HepG2 (cell line): ENCODE results near the gene FBP1. TPM values are rescaled to one million over a fixed set of nuclear protein-coding genes. Genes with fewer than 3 reads are reported as not detected.
A peak's percentile ranks its signal among the peaks of the same experiment; 100 is the strongest.

Source experiments
- AHR ChIP-seq: IDR thresholded peaks from 2 replicates; pipeline ENCODE4 v1.6.1; 2018; ENCODE audit warnings: missing genetic modification reagents, missing compliant biosample characterization
- EHMT2 ChIP-seq: fragments of 200-600 bp; sonication (generic); IDR thresholded peaks from 2 replicates; pipeline ENCODE4 v1.7.0; 2017; ENCODE audit warnings: antibody characterized with exemption, low read depth, low read length, borderline replicate concordance
- ERF ChIP-seq: IDR thresholded peaks from 2 replicates; pipeline ENCODE4 v1.6.1; 2018; ENCODE audit warnings: missing biosample characterization, missing genetic modification reagents
- IKZF1 ChIP-seq: fragments of 450-650 bp; IDR thresholded peaks from 2 replicates; pipeline ENCODE4 v1.7.1; 2016
- KMT2B ChIP-seq: IDR thresholded peaks from 2 replicates; pipeline ENCODE4 v1.6.1; 2016; ENCODE audit warnings: missing genetic modification reagents, missing compliant biosample characterization
- RBM39 ChIP-seq: fragments of 200-400 bp; formaldehyde crosslinking; IDR thresholded peaks from one replicate; pipeline ENCODE4 v1.6.1; 2018; ENCODE audit warnings: antibody characterized with exemption, mild to moderate bottlenecking, low read depth, low read length; ENCODE audit not compliant: poor library complexity, severe bottlenecking
- SALL1 ChIP-seq: sonication (generic); formaldehyde crosslinking; IDR thresholded peaks from 2 replicates; pipeline ENCODE4 v1.8.0; 2022; ENCODE audit warnings: mild to moderate bottlenecking, missing genetic modification reagents
- SMAD3 ChIP-seq: sonication (generic); formaldehyde crosslinking; IDR thresholded peaks from 2 replicates; pipeline ENCODE4 v1.4.0; 2020; ENCODE audit warnings: missing genetic modification reagents
- STAG1 ChIP-seq: sonication (generic); formaldehyde crosslinking; IDR thresholded peaks from 2 replicates; pipeline ENCODE4 v1.4.0; 2020; ENCODE audit warnings: missing genetic modification reagents
- TCF7 ChIP-seq: sonication (generic); IDR thresholded peaks from 2 replicates; pipeline ENCODE4 v1.6.1; 2016; ENCODE audit warnings: antibody characterized with exemption, low read depth
- THAP11 ChIP-seq: IDR thresholded peaks from 2 replicates; pipeline ENCODE4 v1.6.1; 2016; ENCODE audit warnings: missing biosample characterization, missing genetic modification reagents
- XRCC5 ChIP-seq: fragments of 200-400 bp; formaldehyde crosslinking; optimal IDR thresholded peaks from 2 replicates; pipeline ENCODE3; 2017; ENCODE audit warnings: mild to moderate bottlenecking, low read length
- ZKSCAN8 ChIP-seq: IDR thresholded peaks from 2 replicates; pipeline ENCODE4 v1.6.1; 2016; ENCODE audit warnings: borderline replicate concordance, missing genetic modification reagents, missing compliant biosample characterization
- ZNF264 ChIP-seq: sonication (generic); formaldehyde crosslinking; IDR thresholded peaks from 2 replicates; pipeline ENCODE4 v1.4.0; 2020; ENCODE audit warnings: missing genetic modification reagents
- ZNF816 ChIP-seq: sonication (generic); formaldehyde crosslinking; IDR thresholded peaks from 2 replicates; pipeline ENCODE4 v1.8.0; 2022; ENCODE audit warnings: missing genetic modification reagents, mild to moderate bottlenecking, borderline replicate concordance
- polyA plus RNA-seq, 8 experiments: library from polyadenylated mRNA; depleted of rRNA in 3 of 8; stranded (reverse) in 7 of 8; unstranded in 1 of 8; fragments of >200 nt; fragmentation: Illumina TruSeq in 4 of 8; extraction: Trizol in 4 of 8; gene quantifications; 2 replicates each; pipeline versions ENCODE4 v1.2.1 to v1.2.3, GENCODE V29; 2011 to 2016; ENCODE audit warnings: low read depth in 4 of 8, missing spikeins in 1 of 8, mixed read lengths in 1 of 8; ENCODE audit not compliant: insufficient read depth in 1 of 8
- total RNA-seq, 5 experiments: library from RNA; depleted of rRNA; stranded (reverse); fragments of >200 nt; fragmentation: Illumina TruSeq; extraction: Trizol; gene quantifications; 2 replicates each; pipeline ENCODE4 v1.2.3, GENCODE V29; 2016; ENCODE audit warnings: low read depth in 1 of 5
- TF ChIP-seq, protein P1 (sequence below): IDR thresholded peaks from 2 replicates; pipeline ENCODE4 v1.4.0; 2020; ENCODE audit warnings: mild to moderate bottlenecking, missing genetic modification reagents
- TF ChIP-seq, protein P2 (sequence below): sonication (generic); formaldehyde crosslinking; IDR thresholded peaks from 2 replicates; pipeline ENCODE4 v1.4.0; 2020; ENCODE audit warnings: missing genetic modification reagents
- TF ChIP-seq, protein P3 (sequence below): sonication (generic); formaldehyde crosslinking; conservative IDR thresholded peaks from 2 replicates; pipeline ENCODE4 v1.8.0; 2022; ENCODE audit warnings: mild to moderate bottlenecking, moderate library complexity, missing genetic modification reagents
- TF ChIP-seq, protein P4 (sequence below): sonication (generic); formaldehyde crosslinking; IDR thresholded peaks from 2 replicates; pipeline ENCODE4 v1.4.0; 2020; ENCODE audit warnings: missing genetic modification reagents, borderline replicate concordance

The FBP1 gene
- total and polyA plus RNA-seq, 2 of the 13 experiments (the other 11 are each of a cell fraction or from before 2014, with no cell fraction given): 0.29 to 0.53 TPM

- TF ChIP-seq ERF (CRISPR knock-in tag) (peak; percentile 24; the same call in 1 of the 2 replicates), THAP11 (CRISPR knock-in tag) (0 out of 2 replicates have a peak, but pooled peaks have one; percentile 23), SMAD3 (no peak), ZNF264 (no peak), TCF7 (no peak), AHR (CRISPR knock-in tag) (no peak), SALL1 (CRISPR knock-in tag) (peak; percentile 68), IKZF1 (no peak), ZNF816 (CRISPR knock-in tag) (no peak), KMT2B (0 out of 2 replicates have a peak, but pooled peaks have one; percentile 37), STAG1 (CRISPR knock-in tag) (peak; percentile 76), RBM39 (no peak), ZKSCAN8 (peak; percentile 21; the same call in 1 of the 2 replicates), EHMT2 (no peak), XRCC5 (peak; percentile 73)
- TF ChIP-seq, protein P1, sequence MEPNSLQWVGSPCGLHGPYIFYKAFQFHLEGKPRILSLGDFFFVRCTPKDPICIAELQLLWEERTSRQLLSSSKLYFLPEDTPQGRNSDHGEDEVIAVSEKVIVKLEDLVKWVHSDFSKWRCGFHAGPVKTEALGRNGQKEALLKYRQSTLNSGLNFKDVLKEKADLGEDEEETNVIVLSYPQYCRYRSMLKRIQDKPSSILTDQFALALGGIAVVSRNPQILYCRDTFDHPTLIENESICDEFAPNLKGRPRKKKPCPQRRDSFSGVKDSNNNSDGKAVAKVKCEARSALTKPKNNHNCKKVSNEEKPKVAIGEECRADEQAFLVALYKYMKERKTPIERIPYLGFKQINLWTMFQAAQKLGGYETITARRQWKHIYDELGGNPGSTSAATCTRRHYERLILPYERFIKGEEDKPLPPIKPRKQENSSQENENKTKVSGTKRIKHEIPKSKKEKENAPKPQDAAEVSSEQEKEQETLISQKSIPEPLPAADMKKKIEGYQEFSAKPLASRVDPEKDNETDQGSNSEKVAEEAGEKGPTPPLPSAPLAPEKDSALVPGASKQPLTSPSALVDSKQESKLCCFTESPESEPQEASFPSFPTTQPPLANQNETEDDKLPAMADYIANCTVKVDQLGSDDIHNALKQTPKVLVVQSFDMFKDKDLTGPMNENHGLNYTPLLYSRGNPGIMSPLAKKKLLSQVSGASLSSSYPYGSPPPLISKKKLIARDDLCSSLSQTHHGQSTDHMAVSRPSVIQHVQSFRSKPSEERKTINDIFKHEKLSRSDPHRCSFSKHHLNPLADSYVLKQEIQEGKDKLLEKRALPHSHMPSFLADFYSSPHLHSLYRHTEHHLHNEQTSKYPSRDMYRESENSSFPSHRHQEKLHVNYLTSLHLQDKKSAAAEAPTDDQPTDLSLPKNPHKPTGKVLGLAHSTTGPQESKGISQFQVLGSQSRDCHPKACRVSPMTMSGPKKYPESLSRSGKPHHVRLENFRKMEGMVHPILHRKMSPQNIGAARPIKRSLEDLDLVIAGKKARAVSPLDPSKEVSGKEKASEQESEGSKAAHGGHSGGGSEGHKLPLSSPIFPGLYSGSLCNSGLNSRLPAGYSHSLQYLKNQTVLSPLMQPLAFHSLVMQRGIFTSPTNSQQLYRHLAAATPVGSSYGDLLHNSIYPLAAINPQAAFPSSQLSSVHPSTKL: peak; percentile 36; the same call in 1 of the 2 replicates
- TF ChIP-seq, protein P2, sequence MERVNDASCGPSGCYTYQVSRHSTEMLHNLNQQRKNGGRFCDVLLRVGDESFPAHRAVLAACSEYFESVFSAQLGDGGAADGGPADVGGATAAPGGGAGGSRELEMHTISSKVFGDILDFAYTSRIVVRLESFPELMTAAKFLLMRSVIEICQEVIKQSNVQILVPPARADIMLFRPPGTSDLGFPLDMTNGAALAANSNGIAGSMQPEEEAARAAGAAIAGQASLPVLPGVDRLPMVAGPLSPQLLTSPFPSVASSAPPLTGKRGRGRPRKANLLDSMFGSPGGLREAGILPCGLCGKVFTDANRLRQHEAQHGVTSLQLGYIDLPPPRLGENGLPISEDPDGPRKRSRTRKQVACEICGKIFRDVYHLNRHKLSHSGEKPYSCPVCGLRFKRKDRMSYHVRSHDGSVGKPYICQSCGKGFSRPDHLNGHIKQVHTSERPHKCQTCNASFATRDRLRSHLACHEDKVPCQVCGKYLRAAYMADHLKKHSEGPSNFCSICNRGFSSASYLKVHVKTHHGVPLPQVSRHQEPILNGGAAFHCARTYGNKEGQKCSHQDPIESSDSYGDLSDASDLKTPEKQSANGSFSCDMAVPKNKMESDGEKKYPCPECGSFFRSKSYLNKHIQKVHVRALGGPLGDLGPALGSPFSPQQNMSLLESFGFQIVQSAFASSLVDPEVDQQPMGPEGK: no peak
- TF ChIP-seq, protein P3, sequence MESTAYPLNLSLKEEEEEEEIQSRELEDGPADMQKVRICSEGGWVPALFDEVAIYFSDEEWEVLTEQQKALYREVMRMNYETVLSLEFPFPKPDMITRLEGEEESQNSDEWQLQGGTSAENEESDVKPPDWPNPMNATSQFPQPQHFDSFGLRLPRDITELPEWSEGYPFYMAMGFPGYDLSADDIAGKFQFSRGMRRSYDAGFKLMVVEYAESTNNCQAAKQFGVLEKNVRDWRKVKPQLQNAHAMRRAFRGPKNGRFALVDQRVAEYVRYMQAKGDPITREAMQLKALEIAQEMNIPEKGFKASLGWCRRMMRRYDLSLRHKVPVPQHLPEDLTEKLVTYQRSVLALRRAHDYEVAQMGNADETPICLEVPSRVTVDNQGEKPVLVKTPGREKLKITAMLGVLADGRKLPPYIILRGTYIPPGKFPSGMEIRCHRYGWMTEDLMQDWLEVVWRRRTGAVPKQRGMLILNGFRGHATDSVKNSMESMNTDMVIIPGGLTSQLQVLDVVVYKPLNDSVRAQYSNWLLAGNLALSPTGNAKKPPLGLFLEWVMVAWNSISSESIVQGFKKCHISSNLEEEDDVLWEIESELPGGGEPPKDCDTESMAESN: 0 out of 2 replicates have a peak, but pooled peaks have one; percentile 40
- TF ChIP-seq, protein P4, sequence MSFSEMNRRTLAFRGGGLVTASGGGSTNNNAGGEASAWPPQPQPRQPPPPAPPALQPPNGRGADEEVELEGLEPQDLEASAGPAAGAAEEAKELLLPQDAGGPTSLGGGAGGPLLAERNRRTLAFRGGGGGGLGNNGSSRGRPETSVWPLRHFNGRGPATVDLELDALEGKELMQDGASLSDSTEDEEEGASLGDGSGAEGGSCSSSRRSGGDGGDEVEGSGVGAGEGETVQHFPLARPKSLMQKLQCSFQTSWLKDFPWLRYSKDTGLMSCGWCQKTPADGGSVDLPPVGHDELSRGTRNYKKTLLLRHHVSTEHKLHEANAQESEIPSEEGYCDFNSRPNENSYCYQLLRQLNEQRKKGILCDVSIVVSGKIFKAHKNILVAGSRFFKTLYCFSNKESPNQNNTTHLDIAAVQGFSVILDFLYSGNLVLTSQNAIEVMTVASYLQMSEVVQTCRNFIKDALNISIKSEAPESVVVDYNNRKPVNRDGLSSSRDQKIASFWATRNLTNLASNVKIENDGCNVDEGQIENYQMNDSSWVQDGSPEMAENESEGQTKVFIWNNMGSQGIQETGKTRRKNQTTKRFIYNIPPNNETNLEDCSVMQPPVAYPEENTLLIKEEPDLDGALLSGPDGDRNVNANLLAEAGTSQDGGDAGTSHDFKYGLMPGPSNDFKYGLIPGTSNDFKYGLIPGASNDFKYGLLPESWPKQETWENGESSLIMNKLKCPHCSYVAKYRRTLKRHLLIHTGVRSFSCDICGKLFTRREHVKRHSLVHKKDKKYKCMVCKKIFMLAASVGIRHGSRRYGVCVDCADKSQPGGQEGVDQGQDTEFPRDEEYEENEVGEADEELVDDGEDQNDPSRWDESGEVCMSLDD (CRISPR knock-in tag): peak; percentile 99
These were observed 35.8 kb downstream of the FBP1 start (continued) for GRCh38 chr9:94603259-94604160.
